ENCODE data around the gene CEP72.
"Not testable (repeated sequence)": the region's sequence is repeated elsewhere in the genome, so short reads cannot be mapped to it uniquely, and the experiment has no call there.

Gene CEP72

GRCh38 chr5:686936-687335, 74.8 kb downstream of the CEP72 start:
- DNase-seq, result peak; percentile 7

GRCh38 chr5:688348-689010, 76.3 kb downstream of the CEP72 start:
- DNase-seq, result peak; percentile 16

DNA sequence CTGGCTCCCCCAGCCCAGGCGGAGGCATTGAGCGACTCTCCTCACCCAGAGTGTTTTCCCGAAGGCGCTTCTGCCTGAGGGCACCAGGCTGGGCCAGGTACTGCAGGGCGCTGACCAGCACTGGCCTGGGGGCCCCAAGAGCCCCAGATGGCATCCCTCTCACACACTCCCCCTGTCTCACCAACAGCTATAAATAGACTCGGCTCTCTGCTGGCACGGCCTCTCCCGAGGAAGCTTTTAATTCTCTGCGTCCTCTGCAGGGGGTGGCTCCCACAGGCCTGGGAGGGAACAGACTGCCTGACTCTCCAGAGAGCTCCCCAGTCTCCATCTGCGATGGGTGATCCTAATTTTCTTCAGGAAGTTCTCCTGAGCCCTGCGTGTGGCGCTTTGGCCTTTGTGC, 78.2 kb downstream of the CEP72 start:
- DNase-seq, result not testable (repeated sequence)

GRCh38 chr5:691049-691448, 78.9 kb downstream of the CEP72 start:
- not testable (repeated sequence) for DNase-seq

GRCh38 chr5:691817-692528, 79.8 kb downstream of the CEP72 start:
- no peak for DNase-seq

DNA sequence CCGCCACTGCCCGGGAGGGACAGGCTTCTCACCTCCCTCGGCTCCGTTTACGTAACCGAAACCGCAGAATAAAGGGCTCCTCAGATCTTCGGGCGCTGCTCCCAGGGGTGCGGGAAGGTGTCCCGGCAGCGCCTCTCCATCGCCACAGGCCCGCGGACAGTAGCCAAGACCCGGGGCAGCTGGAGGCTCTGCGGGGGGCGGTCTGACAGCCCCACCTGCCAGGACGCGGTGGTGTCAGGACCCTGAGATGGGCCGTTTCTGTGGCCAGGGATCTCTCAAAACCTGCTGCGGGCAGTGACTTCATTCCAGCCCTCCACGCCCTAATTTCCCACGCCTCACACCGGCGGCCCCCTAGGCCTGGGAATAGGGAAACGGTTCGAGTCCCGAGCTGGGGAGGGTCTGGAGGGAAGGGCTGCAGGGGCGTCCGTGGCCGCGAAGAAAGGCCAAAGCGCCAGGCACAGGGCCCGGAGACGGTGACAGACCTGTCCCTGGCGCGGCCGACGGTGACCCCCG, 80.4 kb downstream of the CEP72 start:
- not testable (repeated sequence) for DNase-seq

DNA sequence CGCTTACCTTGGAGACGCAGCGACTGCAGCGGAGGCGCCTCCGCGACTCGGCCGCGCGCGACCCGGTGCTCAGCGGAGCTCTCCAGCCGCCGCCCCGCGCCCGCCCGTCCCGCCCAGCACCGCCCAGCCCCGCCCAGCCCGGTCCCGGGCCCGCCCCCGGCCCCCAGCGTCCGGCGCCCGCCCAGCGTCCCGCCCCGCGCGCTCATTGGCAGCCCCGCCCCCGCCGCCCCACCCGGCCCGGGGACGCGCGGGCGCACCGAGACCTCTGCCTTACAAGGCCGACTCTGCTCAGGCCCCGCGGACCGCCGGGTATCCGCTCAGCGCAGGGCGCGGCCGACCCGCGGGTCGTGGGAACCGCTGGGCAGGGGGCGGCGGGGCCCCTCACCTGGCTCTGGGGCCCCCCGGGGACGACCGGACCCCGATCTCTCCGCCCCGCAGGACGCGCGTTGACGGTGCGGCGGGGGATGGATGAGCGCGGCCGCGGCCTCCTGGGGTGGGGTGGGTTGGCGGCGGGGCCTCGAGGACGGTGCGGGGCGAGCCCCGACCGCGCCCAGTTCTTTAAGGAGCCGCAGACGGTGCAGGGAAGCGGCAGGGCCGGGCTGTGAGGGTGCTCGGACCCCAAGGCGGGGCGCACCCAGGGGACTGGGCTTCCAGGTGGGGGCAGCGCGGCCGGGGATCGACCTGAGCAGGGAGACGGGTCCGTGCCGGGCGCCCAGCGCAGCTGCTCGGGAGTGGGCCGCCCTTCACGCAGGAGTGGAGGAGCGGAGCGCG, 81.3 kb downstream of the CEP72 start, which contains the start of gene TPPP:
TSS of gene TPPP (minus strand) at position 82 of the 771 bp plus-strand sequence. CDS start 15,292 bp downstream, outside the sequence.
- DNase-seq, result peak; percentile 82

DNA sequence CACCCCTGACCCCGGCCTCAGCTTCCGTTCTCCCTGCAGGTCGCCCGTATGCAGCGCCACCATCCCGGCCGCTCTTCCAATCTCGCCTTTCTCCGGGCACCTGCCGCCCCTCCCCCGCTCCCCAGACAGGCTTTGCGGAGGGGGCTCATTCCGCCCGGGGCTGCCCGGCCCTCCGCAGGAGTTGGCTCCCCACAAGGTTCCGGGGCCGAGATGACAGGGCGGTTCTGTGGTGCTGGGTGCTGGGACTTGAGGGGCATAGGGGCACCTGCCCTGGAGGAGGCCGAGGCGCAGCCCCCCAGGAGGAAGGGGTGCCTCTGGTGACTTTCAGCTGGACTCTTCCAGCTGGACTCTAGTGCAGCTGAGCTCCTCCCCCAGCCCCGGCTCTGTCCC, 81.9 kb downstream of the CEP72 start:
- not testable (repeated sequence) for DNase-seq

GRCh38 chr5:695475-695874, 83.3 kb downstream of the CEP72 start:
- DNase-seq, result not testable (repeated sequence)

DNA sequence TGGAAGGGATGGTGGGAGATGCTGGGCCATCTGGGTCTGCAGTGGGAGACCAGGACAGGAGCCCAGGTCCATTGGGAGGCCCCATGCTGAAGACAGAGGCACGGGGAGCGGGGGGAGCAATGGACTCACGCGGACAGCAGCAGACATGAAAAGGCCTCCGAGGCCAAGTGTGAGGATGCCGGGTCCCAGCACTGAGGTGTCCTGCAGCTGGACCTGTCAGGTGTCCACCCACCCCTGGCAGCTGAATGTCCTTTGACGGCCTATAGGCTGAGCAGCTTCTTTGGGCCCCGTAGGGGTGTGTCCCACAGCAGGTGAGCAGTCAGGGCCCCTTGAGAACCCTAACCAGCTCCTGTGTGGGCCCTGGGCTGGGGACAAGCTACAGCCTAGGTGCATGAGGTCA, 84.1 kb downstream of the CEP72 start:
- not testable (repeated sequence) for DNase-seq

DNA sequence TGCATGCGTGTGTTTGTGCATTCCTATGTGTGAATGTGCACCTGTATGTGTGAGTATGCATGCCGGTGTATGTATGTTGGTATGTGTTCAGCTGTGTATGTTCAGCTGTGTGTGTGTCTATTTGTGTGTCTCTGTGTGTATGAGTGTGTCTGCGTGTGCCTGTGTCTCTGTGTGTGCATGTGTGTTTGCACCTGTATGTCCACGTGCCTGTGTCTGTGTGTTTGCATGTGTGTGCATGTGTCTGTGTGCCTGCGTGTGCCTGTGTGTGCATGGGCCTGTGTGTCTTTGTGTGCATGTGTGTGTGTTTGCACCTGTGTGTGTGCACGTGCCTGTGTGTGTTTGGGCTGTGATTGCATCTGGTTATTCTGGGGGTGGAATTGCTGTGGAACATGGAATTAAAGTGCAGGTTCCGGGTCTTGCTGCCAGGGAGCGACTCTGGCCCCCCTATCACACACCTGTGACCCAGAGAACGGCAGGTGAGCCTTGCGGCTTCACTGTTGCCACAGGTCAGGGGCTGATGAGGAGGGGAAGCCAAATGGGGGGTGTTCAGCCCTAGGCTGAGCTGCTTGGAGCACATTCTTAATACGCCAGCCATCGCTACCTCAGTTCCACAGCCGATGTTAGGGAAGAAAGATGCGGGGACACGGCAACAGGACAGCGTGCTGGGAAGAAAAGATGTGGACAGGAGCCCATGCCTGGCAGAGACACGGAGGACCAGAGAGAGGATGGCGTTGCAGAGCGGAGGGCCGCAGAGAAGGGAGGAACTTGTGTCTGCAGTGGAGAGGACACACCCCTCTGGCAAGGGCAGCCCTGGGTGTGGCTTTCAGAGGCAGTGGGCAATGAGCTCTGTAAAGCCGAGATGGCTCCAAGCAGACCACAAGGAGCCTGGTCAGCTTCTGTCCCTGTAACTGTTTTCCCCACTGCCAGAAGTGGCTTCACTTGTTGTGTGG, 84.9 kb downstream of the CEP72 start:
- DNase-seq, result not testable (repeated sequence)
